Astrocyte of the spinal cord (primary cell): ENCODE data around the gene TTF1.

Experiments
- DNase-seq: peaks from one replicate; pipeline ENCODE4 v3.0.0; 2011; ENCODE audit warnings: low read depth, low spot score
- H3K4me3 ChIP-seq: 2 replicates; pipeline ENCODE4 v1.5.1; 2011; ENCODE audit warnings: low read depth, mild to moderate bottlenecking, low read length, moderate library complexity
- in situ Hi-C: cut with HindIII; loops from 2 replicates; pipeline ENCODE4 v1.10.0; 2017; ENCODE audit warnings: low sequenced_read_pairs
- TF ChIP-seq, protein P1 (sequence below): IDR thresholded peaks from 2 replicates; pipeline ENCODE4 v1.5.1; 2012; ENCODE audit warnings: low read depth, mild to moderate bottlenecking, low read length, inconsistent platforms

TTF1 gene

DNA sequence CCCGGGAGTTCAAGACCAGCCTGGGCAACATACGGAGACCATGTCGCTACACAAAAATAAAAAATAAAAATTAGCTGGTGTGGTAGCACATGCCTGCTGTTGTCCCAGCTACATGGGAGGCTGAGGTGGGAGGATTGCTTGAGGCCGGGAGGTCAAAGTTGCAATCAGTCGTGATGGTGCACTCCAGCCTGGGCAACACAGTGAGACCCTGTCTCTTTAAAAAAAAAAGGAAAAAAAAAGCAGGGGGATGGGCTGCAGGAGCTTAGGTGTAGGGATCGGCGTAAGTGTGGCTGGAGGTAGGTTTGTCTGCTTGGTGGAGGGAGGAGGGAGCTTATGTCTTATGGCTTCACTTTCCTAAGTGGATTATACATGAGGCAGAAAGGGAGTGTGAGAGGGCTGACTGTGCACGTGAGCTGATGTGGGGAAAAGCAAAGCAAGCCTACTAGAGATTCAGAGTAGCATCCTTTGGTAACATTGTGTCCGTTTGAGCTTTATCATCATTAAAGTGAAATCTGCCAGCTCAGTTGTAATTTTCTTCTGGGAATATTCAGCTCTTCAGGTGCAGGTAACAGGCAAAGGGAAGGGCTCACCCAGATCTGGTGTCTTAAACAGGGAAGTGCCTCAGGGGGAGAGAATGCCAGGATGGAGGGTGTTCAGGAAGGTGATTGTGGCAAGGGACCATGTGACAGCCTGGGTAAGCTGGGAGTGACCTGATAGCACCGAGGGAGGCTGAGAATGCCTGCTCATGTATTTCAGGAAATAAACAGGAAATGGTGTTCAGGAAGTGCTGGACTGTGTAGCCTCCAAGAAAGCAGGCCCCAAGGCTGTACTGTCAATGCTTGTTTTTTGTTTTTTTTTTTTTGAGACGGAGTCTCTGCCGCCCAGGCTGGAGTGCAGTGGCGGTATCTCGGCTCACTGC lies 34.2 kb downstream of the TTF1 start:
- no peak for DNase-seq
- H3K4me3 ChIP-seq = no peak overlapping the region
- in situ Hi-C loops = no loop called here
- TF ChIP-seq, protein P1, sequence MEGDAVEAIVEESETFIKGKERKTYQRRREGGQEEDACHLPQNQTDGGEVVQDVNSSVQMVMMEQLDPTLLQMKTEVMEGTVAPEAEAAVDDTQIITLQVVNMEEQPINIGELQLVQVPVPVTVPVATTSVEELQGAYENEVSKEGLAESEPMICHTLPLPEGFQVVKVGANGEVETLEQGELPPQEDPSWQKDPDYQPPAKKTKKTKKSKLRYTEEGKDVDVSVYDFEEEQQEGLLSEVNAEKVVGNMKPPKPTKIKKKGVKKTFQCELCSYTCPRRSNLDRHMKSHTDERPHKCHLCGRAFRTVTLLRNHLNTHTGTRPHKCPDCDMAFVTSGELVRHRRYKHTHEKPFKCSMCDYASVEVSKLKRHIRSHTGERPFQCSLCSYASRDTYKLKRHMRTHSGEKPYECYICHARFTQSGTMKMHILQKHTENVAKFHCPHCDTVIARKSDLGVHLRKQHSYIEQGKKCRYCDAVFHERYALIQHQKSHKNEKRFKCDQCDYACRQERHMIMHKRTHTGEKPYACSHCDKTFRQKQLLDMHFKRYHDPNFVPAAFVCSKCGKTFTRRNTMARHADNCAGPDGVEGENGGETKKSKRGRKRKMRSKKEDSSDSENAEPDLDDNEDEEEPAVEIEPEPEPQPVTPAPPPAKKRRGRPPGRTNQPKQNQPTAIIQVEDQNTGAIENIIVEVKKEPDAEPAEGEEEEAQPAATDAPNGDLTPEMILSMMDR = no peak

DNA sequence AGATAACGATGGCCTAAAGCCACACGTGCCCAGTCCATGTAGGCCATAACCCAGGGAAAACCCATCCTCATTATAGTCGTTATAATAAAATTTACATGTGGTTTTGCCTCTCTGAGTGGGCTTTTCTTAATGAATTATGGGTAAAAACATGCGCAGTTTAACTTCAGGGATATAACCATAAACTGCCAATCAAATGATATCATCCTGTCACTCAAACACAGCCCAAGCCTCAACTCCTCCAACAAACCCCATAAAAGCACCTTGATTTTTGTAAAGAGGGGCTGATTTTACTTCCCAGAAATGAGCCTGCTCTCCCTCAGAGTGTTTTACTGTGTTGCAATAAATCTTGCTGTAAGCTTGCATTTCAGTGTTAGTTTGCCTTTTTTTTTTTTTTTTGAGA lies 36.0 kb downstream of the TTF1 start:
- DNase-seq = no peak
- TF ChIP-seq, protein P1 = no peak
- in situ Hi-C loops = no loop called here
- no peak overlapping the region for H3K4me3 ChIP-seq

DNA sequence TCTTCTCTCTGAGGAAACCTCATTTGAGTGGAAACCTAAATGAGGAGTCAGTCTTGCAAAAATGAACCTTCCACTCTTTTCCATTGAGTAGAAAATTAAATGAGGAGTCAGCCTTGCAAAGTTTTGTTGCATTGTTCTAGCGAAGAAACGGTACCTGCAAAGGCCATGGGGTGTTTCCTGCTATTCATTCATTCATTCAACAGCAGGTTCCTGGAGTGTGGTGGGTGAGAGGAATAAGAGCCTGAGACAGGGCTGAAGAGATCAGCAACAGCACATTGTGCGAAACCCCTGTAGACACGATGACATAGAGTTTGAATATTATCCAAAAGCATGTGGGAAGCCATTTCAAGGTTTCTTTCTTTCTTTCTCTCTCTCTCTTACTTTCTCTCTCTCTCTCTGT lies 37.2 kb downstream of the TTF1 start:
- no peak for DNase-seq
- in situ Hi-C loops = no loop called here
- H3K4me3 ChIP-seq = no peak overlapping the region
- TF ChIP-seq, protein P1 = no peak

DNA sequence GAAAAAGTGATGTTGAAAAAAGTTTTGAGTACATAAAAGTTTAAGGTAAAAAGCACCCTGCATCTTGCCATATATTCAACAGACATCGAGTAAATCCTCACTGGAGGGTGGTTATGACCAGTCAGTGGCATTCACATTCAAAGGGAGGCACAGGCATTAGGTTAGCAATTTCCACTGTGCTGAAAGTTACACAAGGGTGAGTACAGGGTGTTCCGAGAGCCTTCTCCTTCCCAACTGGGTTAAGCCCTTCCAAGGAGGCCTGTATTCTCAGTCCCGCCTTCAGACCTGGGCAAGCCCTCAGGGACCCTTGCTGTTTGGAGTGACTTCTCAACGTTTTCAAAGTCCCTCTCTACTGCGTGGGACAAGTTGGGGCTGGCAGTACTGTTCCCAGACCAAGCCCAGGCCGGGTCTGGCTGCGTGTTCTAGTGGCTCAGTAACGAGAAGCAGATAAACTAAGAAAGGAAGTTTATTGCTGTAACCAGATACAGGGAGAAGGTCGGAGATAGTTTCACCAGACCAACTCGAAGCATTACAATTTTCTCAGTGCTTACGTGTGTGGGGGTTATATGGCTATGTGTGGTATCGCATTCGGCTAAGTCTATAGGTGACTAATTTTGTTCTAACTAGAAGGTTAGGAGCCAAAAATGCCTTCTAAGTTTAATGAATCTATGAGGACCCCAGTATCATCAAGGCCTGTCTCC lies 38.9 kb downstream of the TTF1 start:
- in situ Hi-C loops = no loop called here
- H3K4me3 ChIP-seq = no peak overlapping the region
- no peak for DNase-seq
- TF ChIP-seq, protein P1 = no peak

DNA sequence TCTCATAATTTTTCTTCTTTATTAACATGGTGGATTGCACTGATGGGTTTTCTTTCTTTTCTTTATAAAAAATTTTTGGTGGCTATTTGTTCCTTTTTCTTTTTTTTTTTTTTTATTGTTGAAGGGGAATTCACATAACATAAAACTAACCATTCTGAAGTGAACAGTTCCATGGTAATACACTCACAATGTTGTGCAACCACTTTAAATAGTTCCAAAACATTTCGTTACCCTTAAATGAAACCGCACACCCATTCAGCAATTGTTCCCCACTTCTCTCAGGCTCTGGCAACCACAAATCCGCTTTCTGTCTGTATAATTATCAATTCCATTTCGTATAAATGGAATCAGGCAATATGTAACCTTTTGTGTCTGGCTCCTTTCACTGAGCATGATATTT lies 40.2 kb downstream of the TTF1 start:
- DNase-seq = no peak
- no peak overlapping the region for H3K4me3 ChIP-seq
- in situ Hi-C loops = no loop called here
- TF ChIP-seq, protein P1 = no peak

DNA sequence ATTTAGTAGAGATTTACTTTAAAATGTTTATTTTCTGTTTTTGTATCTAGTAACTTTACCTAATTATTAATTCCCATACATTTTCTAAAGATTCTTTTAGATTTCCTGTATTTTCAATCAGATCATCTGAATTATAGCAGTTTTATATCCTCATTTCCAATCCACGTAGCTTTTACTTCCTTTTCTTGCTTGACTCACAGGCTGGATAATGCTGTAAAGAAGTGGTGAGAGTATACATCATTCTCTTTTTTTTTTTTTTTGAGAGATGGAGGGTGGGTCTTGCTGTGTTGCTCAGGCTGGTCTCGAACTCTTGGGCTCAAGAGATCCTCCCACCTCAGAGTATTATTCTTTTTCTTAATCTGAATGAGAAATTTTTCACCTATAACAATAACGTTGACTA lies 40.7 kb downstream of the TTF1 start:
- TF ChIP-seq, protein P1 = no peak
- in situ Hi-C loops = no loop called here
- no peak overlapping the region for H3K4me3 ChIP-seq
- DNase-seq = no peak
